HepG2 (cell line): ENCODE measurements around the gene ARID1A. TPM values are rescaled to one million over a fixed set of nuclear protein-coding genes. Genes with fewer than 3 reads are reported as not detected.
A peak's percentile ranks its signal among the peaks of the same experiment; 100 is the strongest.

Source experiments
- HOXA3 ChIP-seq: sonication (generic); formaldehyde crosslinking; IDR thresholded peaks from 2 replicates; pipeline ENCODE4 v1.5.0; 2020; ENCODE audit warnings: missing genetic modification reagents
- NONO ChIP-seq, 2 experiments: fragments of 450-650 bp in 1 of 2; sonication (generic) in 1 of 2; formaldehyde crosslinking in 1 of 2; IDR thresholded peaks in 1 of 2; conservative IDR thresholded peaks in 1 of 2; 2 replicates each; pipeline versions ENCODE4 v1.6.1 to v1.8.0; 2017 to 2022; ENCODE audit warnings: mild to moderate bottlenecking in 1 of 2, missing genetic modification reagents in 1 of 2, moderate library complexity in 1 of 2
- SCMH1 ChIP-seq: sonication (generic); formaldehyde crosslinking; IDR thresholded peaks from 2 replicates; pipeline ENCODE4 v1.9.0; 2021; ENCODE audit warnings: missing genetic modification reagents, mild to moderate bottlenecking, borderline replicate concordance
- SIN3B ChIP-seq: fragments of 150-350 bp; IDR thresholded peaks from 2 replicates; pipeline ENCODE4 v1.6.1; 2014; ENCODE audit warnings: low read length
- TBL1XR1 ChIP-seq: fragments of 150-350 bp; IDR thresholded peaks from 2 replicates; pipeline ENCODE4 v1.6.1; 2014; ENCODE audit warnings: borderline replicate concordance, low read length; ENCODE audit not compliant: partially characterized antibody
- ZBTB21 ChIP-seq: sonication (generic); formaldehyde crosslinking; IDR thresholded peaks from 2 replicates; pipeline ENCODE4 v1.4.0; 2020; ENCODE audit warnings: missing genetic modification reagents
- ZGPAT ChIP-seq: IDR thresholded peaks from 2 replicates; pipeline ENCODE4 v1.6.1; 2016; ENCODE audit warnings: mild to moderate bottlenecking
- ZNF776 ChIP-seq: sonication (generic); formaldehyde crosslinking; IDR thresholded peaks from 2 replicates; pipeline ENCODE4 v1.4.0; 2020; ENCODE audit warnings: mild to moderate bottlenecking, missing genetic modification reagents
- polyA plus RNA-seq, 8 experiments: library from polyadenylated mRNA; depleted of rRNA in 3 of 8; stranded (reverse) in 7 of 8; unstranded in 1 of 8; fragments of >200 nt; fragmentation: Illumina TruSeq in 4 of 8; extraction: Trizol in 4 of 8; gene quantifications; 2 replicates each; pipeline versions ENCODE4 v1.2.1 to v1.2.3, GENCODE V29; 2011 to 2016; ENCODE audit warnings: low read depth in 4 of 8, missing spikeins in 1 of 8, mixed read lengths in 1 of 8; ENCODE audit not compliant: insufficient read depth in 1 of 8
- total RNA-seq, 5 experiments: library from RNA; depleted of rRNA; stranded (reverse); fragments of >200 nt; fragmentation: Illumina TruSeq; extraction: Trizol; gene quantifications; 2 replicates each; pipeline ENCODE4 v1.2.3, GENCODE V29; 2016; ENCODE audit warnings: low read depth in 1 of 5
- TF ChIP-seq, protein P1 (sequence below): sonication (generic); formaldehyde crosslinking; IDR thresholded peaks from 2 replicates; pipeline ENCODE4 v1.4.0; 2020; ENCODE audit warnings: mild to moderate bottlenecking, missing genetic modification reagents, borderline replicate concordance
- TF ChIP-seq, protein P2 (sequence below): sonication (generic); formaldehyde crosslinking; IDR thresholded peaks from 2 replicates; pipeline ENCODE4 v1.4.0; 2020; ENCODE audit warnings: missing genetic modification reagents
- TF ChIP-seq, protein P3 (sequence below), 2 experiments: fragments of 450-650 bp in 1 of 2; sonication (generic) in 1 of 2; formaldehyde crosslinking in 1 of 2; IDR thresholded peaks; 2 replicates each; pipeline versions ENCODE4 v1.6.1 to v1.8.0; 2016 to 2022; ENCODE audit warnings: antibody characterized with exemption in 1 of 2, mild to moderate bottlenecking in 1 of 2, missing genetic modification reagents in 1 of 2

ARID1A gene
- total and polyA plus RNA-seq, 2 of the 13 experiments (the other 11 are each of a cell fraction or from before 2014, with no cell fraction given): 11.9 to 15.9 TPM

- TF ChIP-seq, protein P1, sequence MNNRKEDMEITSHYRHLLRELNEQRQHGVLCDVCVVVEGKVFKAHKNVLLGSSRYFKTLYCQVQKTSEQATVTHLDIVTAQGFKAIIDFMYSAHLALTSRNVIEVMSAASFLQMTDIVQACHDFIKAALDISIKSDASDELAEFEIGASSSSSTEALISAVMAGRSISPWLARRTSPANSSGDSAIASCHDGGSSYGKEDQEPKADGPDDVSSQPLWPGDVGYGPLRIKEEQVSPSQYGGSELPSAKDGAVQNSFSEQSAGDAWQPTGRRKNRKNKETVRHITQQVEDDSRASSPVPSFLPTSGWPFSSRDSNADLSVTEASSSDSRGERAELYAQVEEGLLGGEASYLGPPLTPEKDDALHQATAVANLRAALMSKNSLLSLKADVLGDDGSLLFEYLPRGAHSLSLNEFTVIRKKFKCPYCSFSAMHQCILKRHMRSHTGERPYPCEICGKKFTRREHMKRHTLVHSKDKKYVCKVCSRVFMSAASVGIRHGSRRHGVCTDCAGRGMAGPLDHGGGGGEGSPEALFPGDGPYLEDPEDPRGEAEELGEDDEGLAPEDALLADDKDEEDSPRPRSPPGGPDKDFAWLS: no peak
- peak; percentile 98 for TF ChIP-seq SIN3B
- no peak for TF ChIP-seq SCMH1 (CRISPR knock-in tag)
- TF ChIP-seq, protein P2, sequence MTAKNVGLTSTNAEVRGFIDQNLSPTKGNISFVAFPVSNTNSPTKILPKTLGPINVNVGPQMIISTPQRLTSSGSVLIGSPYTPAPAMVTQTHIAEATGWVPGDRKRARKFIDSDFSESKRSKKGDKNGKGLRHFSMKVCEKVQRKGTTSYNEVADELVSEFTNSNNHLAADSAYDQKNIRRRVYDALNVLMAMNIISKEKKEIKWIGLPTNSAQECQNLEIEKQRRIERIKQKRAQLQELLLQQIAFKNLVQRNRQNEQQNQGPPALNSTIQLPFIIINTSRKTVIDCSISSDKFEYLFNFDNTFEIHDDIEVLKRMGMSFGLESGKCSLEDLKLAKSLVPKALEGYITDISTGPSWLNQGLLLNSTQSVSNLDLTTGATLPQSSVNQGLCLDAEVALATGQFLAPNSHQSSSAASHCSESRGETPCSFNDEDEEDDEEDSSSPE: peak; percentile 82
- peak; percentile 33 for TF ChIP-seq TBL1XR1
- TF ChIP-seq HOXA3: peak; percentile 24; the same call in 1 of the 2 replicates
- no peak for TF ChIP-seq NONO (IDR thresholded peaks at IDR 0.05)
- no peak for TF ChIP-seq NONO (CRISPR knock-in tag; conservative IDR thresholded peaks at IDR 0.05)
- TF ChIP-seq, protein P3, sequence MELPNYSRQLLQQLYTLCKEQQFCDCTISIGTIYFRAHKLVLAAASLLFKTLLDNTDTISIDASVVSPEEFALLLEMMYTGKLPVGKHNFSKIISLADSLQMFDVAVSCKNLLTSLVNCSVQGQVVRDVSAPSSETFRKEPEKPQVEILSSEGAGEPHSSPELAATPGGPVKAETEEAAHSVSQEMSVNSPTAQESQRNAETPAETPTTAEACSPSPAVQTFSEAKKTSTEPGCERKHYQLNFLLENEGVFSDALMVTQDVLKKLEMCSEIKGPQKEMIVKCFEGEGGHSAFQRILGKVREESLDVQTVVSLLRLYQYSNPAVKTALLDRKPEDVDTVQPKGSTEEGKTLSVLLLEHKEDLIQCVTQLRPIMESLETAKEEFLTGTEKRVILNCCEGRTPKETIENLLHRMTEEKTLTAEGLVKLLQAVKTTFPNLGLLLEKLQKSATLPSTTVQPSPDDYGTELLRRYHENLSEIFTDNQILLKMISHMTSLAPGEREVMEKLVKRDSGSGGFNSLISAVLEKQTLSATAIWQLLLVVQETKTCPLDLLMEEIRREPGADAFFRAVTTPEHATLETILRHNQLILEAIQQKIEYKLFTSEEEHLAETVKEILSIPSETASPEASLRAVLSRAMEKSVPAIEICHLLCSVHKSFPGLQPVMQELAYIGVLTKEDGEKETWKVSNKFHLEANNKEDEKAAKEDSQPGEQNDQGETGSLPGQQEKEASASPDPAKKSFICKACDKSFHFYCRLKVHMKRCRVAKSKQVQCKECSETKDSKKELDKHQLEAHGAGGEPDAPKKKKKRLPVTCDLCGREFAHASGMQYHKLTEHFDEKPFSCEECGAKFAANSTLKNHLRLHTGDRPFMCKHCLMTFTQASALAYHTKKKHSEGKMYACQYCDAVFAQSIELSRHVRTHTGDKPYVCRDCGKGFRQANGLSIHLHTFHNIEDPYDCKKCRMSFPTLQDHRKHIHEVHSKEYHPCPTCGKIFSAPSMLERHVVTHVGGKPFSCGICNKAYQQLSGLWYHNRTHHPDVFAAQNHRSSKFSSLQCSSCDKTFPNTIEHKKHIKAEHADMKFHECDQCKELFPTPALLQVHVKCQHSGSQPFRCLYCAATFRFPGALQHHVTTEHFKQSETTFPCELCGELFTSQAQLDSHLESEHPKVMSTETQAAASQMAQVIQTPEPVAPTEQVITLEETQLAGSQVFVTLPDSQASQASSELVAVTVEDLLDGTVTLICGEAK (IDR thresholded peaks at IDR 0.05): no peak
- TF ChIP-seq, protein P3 (CRISPR knock-in tag; IDR thresholded peaks at IDR 0.05): no peak
- TF ChIP-seq ZGPAT (CRISPR knock-in tag): peak; percentile 21; the same call in 1 of the 2 replicates
- TF ChIP-seq ZNF776 (CRISPR knock-in tag): no peak
- peak; percentile 81 for TF ChIP-seq ZBTB21 (CRISPR knock-in tag)
Measured at GRCh38 chr1:26697978-26698849, 2.4 kb downstream of the ARID1A start (continued).
